ENCODE data around the gene FAM170B.

- TF ChIP-seq CTCF (IDR thresholded peaks at IDR 0.05): no peak
- TF ChIP-seq EZH2phosphoT487 (IDR thresholded peaks at IDR 0.05): no peak
These were observed 25.2 kb downstream of the FAM170B start for GRCh38 chr10:49108656-49109055.

Measured in neural progenitor cell (in vitro differentiated cells).